GM12801 (cell line): Measurements from ENCODE around the gene MN1.

Experiments
- TF ChIP-seq, protein P1 (sequence below): IDR thresholded peaks from one replicate; pipeline ENCODE4 v1.5.1; 2011; ENCODE audit warnings: control low read depth; ENCODE audit not compliant: insufficient read length; ENCODE audit errors: extremely low read depth

The MN1 gene

DNA sequence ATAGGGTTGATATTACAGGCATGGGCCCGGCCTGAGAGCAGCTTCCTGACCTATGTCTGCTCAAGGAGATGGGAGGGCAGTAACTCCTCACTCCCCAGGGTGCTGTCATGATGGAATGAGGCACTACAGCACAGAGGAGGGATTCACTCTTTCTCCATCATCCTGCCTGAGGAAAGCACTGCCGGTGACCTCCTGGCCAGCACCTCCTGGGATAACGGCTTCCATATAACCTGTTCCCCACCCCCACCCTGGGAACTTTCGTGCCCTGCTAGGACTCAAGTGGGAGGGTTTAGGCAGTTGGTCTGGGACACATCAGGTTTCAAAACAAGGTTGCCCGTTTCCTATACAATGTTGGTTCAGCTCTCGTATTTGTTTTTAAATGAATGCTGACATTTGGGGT is 42.7 kb upstream of the MN1 start:
- TF ChIP-seq, protein P1, sequence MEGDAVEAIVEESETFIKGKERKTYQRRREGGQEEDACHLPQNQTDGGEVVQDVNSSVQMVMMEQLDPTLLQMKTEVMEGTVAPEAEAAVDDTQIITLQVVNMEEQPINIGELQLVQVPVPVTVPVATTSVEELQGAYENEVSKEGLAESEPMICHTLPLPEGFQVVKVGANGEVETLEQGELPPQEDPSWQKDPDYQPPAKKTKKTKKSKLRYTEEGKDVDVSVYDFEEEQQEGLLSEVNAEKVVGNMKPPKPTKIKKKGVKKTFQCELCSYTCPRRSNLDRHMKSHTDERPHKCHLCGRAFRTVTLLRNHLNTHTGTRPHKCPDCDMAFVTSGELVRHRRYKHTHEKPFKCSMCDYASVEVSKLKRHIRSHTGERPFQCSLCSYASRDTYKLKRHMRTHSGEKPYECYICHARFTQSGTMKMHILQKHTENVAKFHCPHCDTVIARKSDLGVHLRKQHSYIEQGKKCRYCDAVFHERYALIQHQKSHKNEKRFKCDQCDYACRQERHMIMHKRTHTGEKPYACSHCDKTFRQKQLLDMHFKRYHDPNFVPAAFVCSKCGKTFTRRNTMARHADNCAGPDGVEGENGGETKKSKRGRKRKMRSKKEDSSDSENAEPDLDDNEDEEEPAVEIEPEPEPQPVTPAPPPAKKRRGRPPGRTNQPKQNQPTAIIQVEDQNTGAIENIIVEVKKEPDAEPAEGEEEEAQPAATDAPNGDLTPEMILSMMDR, result no peak

GRCh38 chr22:27843441-27843840 is 41.9 kb upstream of the MN1 start:
- TF ChIP-seq, protein P1, result no peak

GRCh38 chr22:27842669-27843431 is 41.3 kb upstream of the MN1 start:
- TF ChIP-seq, protein P1, result no peak

DNA sequence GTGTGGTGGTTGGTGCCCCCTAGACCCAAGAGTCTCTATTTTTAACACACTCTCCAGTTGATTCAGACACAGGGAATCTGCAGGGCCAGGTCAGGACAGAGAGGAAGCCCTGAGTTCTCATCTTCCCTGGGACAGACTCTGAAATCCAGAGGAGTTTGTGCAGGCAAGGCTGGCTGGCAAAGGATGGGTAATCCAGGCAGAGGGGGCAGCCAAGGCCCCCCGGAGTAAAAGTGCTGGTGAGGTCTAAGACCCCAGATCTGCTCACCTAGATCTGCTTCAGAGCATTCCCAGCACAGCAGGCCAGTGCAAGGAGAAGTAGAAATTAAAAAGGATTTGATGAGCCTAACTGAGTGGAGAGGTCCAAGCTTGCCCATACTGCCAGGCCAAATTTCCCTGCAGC is 40.6 kb upstream of the MN1 start:
- TF ChIP-seq, protein P1, result no peak

DNA sequence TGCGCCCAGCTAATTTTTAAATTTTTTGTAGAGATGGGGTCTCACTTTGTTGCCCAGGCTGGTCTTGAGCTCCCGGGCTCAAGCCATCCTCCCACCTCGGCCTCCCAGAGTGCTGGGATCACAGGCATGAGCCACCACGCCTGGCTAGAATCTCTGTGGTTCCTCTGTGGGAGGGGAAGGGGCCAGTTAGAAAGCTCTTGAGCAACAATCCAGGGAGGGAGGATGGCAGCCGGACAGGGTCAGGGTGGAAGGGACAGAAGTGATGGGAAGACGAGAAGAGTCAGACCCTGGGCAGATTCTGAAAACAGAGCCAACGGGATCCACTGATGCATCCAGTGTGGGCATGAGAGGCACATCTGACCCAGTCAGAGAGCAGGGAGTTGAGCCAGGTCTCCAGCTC is 38.9 kb upstream of the MN1 start:
- TF ChIP-seq, protein P1, result no peak

DNA sequence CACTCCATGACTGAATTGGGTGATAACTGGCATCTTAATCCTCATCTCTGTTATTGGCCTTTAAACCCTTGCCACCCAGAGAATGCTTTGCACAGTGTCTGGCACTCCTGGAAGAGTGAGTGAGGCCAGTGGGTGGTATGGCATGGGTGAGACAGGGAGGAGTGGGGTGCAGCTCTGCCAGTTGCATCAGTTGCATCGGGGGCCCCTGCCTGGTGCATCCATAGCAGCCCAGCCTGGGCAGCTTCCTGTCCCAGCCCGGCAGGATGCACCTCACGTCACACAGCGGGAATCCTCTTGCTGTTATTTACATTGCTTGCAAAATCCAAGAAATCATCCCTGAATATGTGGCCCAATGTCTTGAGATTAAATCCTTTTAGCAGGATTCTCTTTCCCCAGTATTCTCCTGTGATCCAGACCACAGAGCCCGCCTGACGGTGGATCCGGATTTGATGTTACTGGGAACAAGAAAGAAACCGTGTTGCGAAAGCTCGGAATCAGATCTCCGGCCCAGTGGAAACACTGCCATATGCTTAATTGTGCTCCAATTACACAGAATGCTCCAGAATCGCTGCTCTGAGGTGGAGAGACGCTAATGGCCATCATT is 37.6 kb upstream of the MN1 start:
- TF ChIP-seq, protein P1, result no peak

DNA sequence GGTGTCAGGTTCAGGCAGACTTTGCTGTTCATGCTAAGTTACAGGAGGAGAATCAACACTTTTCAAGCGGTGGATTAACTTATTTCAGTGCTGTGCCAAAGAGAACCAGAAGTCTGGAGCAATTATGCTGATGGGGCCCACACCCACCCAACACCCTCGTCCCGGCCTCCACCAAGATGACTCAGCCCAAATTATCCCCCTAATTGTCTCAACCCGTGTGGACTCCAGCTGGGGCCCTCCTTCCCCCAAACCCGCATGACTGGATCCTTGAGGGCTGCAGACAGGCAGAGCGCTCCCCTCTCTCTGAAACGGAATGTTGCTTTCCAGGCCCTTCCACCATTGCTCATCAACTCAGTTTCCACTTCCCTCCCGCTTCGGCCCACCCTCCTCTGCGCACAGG is 34.6 kb upstream of the MN1 start:
- TF ChIP-seq, protein P1, result no peak
